MM.1S (cell line): Measurements from ENCODE around the gene VRK2.

Experiments
- DNase-seq: peaks from one replicate; pipeline ENCODE4 v3.0.0-alpha.2; 2015
- H2AFZ ChIP-seq: fragments of 300-600 bp; sonication (generic); 2 replicates; pipeline ENCODE4 v1.6.0; 2016; ENCODE audit warnings: antibody characterized with exemption, low read length
- H3F3A ChIP-seq: fragments of 300-600 bp; sonication (generic); 2 replicates; pipeline ENCODE4 v1.6.1; 2016; ENCODE audit warnings: mild to moderate bottlenecking, antibody characterized with exemption, low read length, moderate library complexity, mixed read lengths; ENCODE audit not compliant: insufficient read depth
- H3K27ac ChIP-seq: fragments of 300-600 bp; sonication (generic); 2 replicates; pipeline ENCODE4 v1.5.1; 2016; ENCODE audit warnings: mild to moderate bottlenecking, low read length
- H3K27me3 ChIP-seq: fragments of 300-600 bp; sonication (generic); replicated peaks from 2 replicates; pipeline ENCODE4 v1.6.0; 2016; ENCODE audit warnings: low read length; ENCODE audit not compliant: insufficient read depth
- H3K36me3 ChIP-seq: fragments of 300-600 bp; sonication (generic); replicated peaks from 2 replicates; pipeline ENCODE4 v1.6.1; 2016; ENCODE audit warnings: mild to moderate bottlenecking, low read length, mixed read lengths; ENCODE audit not compliant: insufficient read depth
- H3K4me1 ChIP-seq: fragments of 300-600 bp; sonication (generic); 2 replicates; pipeline ENCODE4 v1.6.1; 2016; ENCODE audit warnings: low read length, mixed read lengths
- H3K4me2 ChIP-seq: fragments of 300-600 bp; sonication (generic); 2 replicates; pipeline ENCODE4 v1.6.0; 2016; ENCODE audit warnings: low read depth, low read length
- H3K4me3 ChIP-seq: fragments of 300-600 bp; sonication (generic); 2 replicates; pipeline ENCODE4 v1.5.1; 2016; ENCODE audit warnings: low read length, mixed read lengths
- H3K79me2 ChIP-seq: fragments of 300-600 bp; sonication (generic); 2 replicates; pipeline ENCODE4 v1.6.1; 2016; ENCODE audit warnings: mixed run types, low read length, mixed read lengths
- H3K9ac ChIP-seq: fragments of 300-600 bp; sonication (generic); 2 replicates; pipeline ENCODE4 v1.6.1; 2016; ENCODE audit warnings: low read length, mixed read lengths
- H3K9me2 ChIP-seq: fragments of 300-600 bp; sonication (generic); replicated peaks from 2 replicates; pipeline ENCODE4 v1.6.1; 2016; ENCODE audit warnings: mild to moderate bottlenecking, low read length, mixed read lengths; ENCODE audit not compliant: insufficient read depth
- H3K9me3 ChIP-seq: fragments of 300-600 bp; sonication (generic); replicated peaks from 2 replicates; pipeline ENCODE4 v1.6.1; 2016; ENCODE audit warnings: mild to moderate bottlenecking, low read length, mixed read lengths; ENCODE audit not compliant: insufficient read depth
- H4K20me1 ChIP-seq: fragments of 300-600 bp; sonication (generic); 2 replicates; pipeline ENCODE4 v1.6.1; 2016; ENCODE audit warnings: mild to moderate bottlenecking, low read length, moderate library complexity, mixed read lengths; ENCODE audit not compliant: insufficient read depth
- EZH2 ChIP-seq: fragments of 300-600 bp; sonication (generic); optimal IDR thresholded peaks from 2 replicates; pipeline ENCODE3; 2017; ENCODE audit warnings: low read depth, mild to moderate bottlenecking, antibody characterized with exemption, low read length, mixed read lengths
- EZH2phosphoT487 ChIP-seq: fragments of 300-600 bp; sonication (generic); IDR thresholded peaks from 2 replicates; pipeline ENCODE4 v1.6.1; 2018; ENCODE audit warnings: antibody characterized with exemption, low read length
- TF ChIP-seq, protein P1 (sequence below): fragments of 300-600 bp; sonication (generic); IDR thresholded peaks from 2 replicates; pipeline ENCODE4 v1.5.1; 2016; ENCODE audit warnings: antibody characterized with exemption, low read length, mixed read lengths

The VRK2 gene

DNA sequence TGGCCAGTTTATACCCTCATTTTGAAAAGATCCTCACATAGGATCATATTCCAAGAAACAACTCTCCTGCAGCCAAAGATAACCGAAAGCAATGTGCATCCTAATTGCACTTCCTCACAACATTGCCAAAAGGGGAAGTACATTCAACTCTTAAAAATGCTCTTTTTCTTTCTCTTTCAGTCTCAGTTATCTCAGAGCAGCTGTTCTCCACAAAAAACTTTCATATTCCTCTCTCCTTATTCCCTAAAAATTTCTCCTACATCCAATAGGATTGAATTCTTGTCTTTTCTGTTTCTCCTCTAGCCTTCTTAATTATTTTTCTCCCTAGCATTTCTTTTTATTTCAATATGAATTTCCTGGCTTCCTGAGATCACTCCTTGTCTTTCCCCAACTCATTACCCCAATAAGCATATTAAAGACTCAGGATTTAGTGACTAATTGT lies 7.4 kb upstream of the VRK2 start:
- TF ChIP-seq, protein P1, sequence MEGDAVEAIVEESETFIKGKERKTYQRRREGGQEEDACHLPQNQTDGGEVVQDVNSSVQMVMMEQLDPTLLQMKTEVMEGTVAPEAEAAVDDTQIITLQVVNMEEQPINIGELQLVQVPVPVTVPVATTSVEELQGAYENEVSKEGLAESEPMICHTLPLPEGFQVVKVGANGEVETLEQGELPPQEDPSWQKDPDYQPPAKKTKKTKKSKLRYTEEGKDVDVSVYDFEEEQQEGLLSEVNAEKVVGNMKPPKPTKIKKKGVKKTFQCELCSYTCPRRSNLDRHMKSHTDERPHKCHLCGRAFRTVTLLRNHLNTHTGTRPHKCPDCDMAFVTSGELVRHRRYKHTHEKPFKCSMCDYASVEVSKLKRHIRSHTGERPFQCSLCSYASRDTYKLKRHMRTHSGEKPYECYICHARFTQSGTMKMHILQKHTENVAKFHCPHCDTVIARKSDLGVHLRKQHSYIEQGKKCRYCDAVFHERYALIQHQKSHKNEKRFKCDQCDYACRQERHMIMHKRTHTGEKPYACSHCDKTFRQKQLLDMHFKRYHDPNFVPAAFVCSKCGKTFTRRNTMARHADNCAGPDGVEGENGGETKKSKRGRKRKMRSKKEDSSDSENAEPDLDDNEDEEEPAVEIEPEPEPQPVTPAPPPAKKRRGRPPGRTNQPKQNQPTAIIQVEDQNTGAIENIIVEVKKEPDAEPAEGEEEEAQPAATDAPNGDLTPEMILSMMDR = no peak
- TF ChIP-seq EZH2 (no peak), EZH2phosphoT487 (no peak)
- no peaks in the 10 kb centered on the region for H3K36me3 ChIP-seq
- H3K9me2 ChIP-seq = no peaks in the 10 kb centered on the region
- no peaks in the 10 kb centered on the region for H3K9me3 ChIP-seq
- H3K79me2 ChIP-seq = no peaks in the 10 kb centered on the region
- no peak overlapping the region for H3K27ac ChIP-seq
- DNase-seq = peak; percentile 20
- peak overlapping the region; percentile 23; the same call in 1 of the 2 replicates for H3K4me2 ChIP-seq
- no peak overlapping the region for H2AFZ ChIP-seq
- H3K9ac ChIP-seq = no peak overlapping the region
- H3F3A ChIP-seq = peaks cover 4% of the 10 kb centered on the region; the same call in 1 of the 2 replicates
- no peaks in the 10 kb centered on the region for H3K27me3 ChIP-seq
- H3K4me1 ChIP-seq = peaks cover 14% of the 10 kb centered on the region; the same call in 1 of the 2 replicates
- H4K20me1 ChIP-seq = no peaks in the 10 kb centered on the region
- H3K4me3 ChIP-seq = no peak overlapping the region; the same call in 1 of the 2 replicates

DNA sequence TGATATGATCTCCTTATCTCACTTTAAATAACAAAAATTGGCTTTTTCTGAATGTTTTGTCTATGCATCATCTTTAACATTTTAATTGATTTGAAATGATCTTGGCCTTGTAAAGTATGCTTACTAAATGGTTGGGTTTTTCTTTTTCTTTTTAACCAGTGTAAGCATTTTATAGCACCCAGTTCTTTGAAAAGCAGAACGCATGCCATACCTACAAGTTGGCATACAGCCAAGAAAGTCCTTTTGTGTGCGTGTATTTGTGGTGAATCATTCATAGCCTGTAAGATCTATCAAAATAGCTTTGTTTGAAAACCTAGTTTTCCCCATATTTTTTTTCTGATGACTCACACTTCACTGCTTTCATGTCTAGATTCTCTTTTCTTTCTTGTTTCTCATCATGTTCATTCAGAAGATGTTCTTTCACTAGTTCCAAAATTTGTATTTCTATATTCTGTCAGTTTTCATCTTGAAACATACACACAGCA lies 4.1 kb upstream of the VRK2 start:
- peaks cover 22% of the 10 kb centered on the region for H3K4me1 ChIP-seq
- no peaks in the 10 kb centered on the region for H3K9me2 ChIP-seq
- no peaks in the 10 kb centered on the region for H3K27me3 ChIP-seq
- H3K9me3 ChIP-seq = no peaks in the 10 kb centered on the region
- no peaks in the 10 kb centered on the region for H4K20me1 ChIP-seq
- no peaks in the 10 kb centered on the region for H3K36me3 ChIP-seq
- H3F3A ChIP-seq = peaks cover 27% of the 10 kb centered on the region
- DNase-seq = peak; percentile 75
- TF ChIP-seq EZH2phosphoT487 (no peak), EZH2 (no peak)
- TF ChIP-seq, protein P1 = no peak
- H3K4me3 ChIP-seq = no peak overlapping the region
- H3K9ac ChIP-seq = no peak overlapping the region
- peaks cover 1% of the 10 kb centered on the region for H3K79me2 ChIP-seq
- H3K27ac ChIP-seq = no peak overlapping the region
- no peak overlapping the region for H2AFZ ChIP-seq
- peak overlapping the region; percentile 2 for H3K4me2 ChIP-seq

DNA sequence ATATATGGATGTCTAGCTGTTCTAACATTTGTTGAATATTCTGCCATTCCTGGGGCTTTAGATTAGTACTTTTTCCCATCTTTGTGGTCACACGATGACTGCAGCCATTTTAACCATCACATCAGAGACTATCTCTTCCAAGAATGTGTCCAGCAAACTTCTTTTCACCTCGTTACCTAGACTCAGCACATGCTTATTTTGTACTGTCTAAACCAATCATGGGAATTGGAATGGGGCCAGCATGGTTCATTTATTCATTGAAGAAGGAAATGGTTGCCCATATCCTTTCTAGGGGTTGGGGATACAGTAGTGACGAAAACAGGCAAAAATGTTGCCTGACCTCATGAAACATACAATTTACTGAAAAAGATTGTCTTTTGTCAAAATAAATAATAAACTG lies 2.5 kb upstream of the VRK2 start:
- no peaks in the 10 kb centered on the region for H3K9me2 ChIP-seq
- TF ChIP-seq, protein P1 = no peak
- TF ChIP-seq EZH2 = no peak
- H3K4me2 ChIP-seq = no peak overlapping the region
- H3K4me3 ChIP-seq = no peak overlapping the region
- no peaks in the 10 kb centered on the region; the same call in 1 of the 2 replicates for H3K36me3 ChIP-seq
- H3F3A ChIP-seq = peaks cover 29% of the 10 kb centered on the region
- no peak overlapping the region for H3K9ac ChIP-seq
- H3K27me3 ChIP-seq = no peaks in the 10 kb centered on the region
- DNase-seq = no peak
- no peaks in the 10 kb centered on the region for H3K9me3 ChIP-seq
- no peaks in the 10 kb centered on the region for H4K20me1 ChIP-seq
- H3K4me1 ChIP-seq = peaks cover 17% of the 10 kb centered on the region
- H3K79me2 ChIP-seq = peaks cover 17% of the 10 kb centered on the region
- no peak overlapping the region for H3K27ac ChIP-seq
- no peak overlapping the region for H2AFZ ChIP-seq
